HG02943 (cell line): ENCODE measurements around the gene GINS1.
"Not testable (repeated sequence)": the region's sequence is repeated elsewhere in the genome, so short reads cannot be mapped to it uniquely, and the experiment has no call there.

Experiments
- ATAC-seq: cut with Tn5 transposase; IDR thresholded peaks from one replicate; pipeline ENCODE4 v1.9.1; 2021; ENCODE audit warnings: mild to moderate bottlenecking, low read depth, moderate library complexity; ENCODE audit not compliant: unreplicated experiment

GINS1 gene

DNA sequence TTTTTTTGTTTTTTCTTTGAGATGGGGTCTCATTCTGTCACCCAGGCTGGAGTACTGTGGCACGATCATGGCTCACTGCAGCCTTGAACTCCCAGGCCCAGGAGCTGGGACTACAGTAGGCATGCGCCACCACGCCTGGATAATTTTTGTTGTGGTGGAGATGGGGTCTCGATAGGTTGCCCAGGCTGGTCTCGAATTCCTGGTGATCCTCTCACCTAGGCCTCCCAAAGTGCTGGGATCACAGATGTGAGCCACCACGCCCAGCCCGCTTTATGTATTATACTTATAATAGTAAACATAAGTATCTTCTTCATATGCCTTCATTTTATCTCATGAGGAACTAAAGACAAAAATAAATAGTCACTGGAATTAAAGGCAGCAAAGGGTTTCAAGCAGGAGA, 63.5 kb downstream of the GINS1 start:
- ATAC-seq, result no peak

DNA sequence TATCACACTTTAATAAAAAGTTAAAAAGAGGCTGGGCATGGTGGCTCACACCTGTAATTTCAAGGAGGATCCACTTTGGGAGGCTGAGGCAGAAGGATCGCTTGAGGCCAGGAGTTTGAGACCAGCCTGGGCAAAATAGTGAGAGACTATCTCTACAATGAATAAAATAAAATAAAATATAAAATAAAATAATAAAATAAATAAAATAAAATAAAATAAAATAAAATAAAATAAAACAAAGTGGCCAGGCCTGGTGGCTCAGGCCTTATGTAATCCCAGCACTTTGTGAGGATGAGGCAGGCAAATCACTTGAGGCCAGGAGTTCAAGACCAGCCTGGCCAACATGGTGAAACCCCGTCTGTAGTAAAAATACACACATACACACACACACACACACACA, 65.8 kb downstream of the GINS1 start:
- not testable (repeated sequence) for ATAC-seq

DNA sequence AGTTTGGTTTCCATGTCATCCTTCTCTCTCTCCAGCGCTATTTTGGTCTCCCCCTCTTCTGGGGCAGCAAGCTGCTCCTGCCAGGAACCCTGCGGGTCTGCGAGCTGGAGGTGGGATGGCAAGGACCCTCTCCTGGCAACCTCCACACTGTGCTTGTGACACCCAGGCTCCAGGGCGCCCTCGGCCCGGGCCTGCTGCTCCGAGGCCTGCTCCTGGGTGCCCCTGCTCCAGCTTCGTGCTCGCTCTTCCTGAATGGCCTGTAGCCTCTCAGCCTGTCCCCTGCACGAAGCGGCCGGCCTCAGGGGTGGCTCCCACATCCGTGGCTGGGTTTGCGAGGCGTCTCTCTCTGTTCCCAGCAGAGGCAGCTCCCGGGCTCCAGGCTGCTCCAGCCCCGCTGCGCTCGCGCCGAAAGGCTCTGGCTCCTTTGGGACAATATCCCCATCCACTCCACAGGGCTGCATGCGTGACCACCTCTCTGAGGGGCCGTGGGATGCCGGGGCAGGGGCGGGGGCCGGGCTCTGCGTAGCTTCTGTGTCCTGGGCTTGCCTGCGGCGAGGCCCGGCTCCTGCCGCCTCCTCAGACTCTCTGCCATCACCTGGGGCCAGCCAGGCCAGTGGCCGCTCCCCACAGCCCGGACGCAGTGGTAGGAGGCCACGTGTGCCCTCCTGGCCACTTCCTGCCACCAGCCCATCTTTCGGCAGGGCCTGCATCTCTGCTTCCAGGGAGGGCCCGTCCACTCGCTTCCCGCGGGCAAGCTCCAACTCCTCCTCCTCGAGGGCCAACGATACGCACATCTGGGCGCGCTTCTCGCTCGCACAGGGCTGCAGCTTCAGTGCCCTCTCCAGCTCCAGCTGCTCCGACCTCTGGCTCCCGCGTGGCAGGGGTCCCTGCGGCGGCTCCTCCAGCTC, 68.9 kb downstream of the GINS1 start:
- no peak for ATAC-seq

DNA sequence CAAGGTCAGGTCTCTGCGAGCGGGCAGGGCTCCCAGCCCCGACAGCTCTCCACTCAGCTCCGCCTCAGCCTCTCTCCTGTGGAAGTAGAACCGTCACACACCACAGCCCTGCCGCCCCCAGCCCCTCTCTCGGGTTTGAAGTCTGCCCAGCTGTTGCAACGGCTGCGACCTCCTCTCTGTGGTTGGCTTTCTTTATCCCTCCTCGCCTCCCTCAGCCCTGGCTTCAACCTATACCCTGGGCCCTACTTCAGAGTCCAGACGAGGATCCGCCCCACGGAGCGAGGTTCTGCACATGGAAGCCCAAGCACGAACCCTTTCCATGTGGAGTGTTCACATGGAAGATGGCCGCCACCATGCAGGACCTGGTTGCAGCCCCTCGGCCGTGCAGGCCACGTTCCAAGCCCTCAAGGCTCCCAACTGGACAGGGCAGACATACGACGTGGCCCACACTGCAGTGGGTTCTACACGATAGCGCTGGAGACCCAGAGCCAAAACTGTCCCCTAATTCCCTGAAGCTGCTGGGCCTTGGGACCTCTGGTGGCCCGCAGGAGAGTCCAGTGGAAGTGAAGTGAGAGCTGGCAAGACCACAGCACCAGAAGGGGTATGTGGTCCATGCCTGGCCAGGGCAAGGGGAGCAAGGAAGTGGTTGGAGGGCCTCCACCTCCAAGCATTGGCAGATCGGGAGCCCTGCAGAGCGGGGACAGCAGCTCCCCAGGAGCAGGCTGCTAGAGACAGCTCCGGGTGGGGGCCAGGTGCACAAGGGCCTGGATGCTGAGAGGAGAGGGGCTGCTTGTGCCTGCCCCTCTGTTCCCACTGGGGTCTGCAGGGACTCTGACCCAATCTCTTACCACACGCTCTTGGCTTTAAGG, 69.8 kb downstream of the GINS1 start:
- ATAC-seq, result no peak

DNA sequence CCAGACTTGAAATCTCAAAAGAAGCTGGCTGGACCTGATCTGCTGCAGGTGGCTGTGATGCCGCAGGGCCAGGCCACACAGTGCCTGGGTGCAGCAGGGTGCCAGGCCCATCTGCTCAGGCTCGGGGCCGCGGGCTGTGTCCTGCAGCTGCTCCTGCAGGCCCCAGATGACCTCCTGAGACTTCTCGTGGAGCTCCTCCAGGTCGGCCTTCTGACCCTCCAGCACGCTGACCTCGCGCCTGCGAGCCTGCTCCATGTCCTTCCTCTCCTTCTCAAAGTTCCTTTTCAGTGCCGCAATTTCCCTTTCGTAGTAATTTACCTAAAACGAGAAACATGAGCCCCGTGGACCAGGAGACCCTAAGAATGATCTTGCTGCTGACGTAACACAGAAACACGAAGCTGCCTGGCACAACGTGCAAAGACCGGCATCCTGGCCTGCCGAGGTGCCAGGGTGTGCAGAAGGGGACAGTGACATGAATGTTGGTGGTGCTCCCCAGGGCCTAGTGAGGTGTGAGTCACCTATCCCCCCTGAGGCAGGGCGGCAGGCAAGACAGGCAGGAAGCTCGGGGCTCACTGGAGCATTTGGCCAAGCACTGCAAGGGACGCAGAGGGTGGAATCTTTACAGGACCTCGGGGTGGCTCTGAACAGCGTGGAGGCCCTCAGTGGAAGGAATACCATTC, 71.6 kb downstream of the GINS1 start:
- ATAC-seq, result no peak

DNA sequence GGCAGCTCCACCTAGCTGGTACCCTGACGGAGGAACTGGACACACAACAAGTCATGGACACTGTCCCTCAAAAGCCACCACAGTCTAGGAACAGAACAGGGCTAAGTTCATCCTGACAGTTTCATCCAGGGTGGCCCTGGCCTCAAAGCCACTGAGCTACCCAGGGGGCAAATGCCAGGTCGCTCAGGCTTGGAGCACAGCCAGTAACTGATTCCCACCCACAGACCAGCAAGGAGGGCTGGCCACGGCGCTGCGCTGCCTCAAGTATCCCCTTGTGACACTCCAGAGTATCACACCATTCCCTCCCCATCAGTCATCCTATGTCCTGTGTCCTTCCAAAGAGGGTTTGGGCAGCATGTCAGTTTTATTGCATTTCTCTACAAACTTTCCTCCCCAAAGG, 72.2 kb downstream of the GINS1 start:
- no peak for ATAC-seq

DNA sequence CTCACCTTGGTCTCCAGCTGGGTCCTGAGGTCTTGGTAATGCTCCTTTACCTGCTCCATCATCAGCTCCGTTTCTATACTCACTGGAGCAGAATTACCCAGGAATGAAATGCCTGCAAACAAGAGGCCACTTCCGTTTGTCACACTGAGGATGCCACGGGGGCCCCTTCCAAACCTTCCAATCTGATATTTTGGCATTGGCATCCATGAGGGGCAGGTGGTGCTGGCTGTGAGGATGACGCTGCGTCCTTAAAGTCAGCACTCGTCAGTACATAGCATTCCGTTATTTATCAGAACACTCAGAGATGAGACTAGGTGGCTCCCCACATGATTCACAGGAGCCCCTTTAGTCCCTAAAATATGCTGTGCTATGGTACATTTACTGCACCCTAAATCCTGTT, 72.7 kb downstream of the GINS1 start:
- ATAC-seq, result no peak

DNA sequence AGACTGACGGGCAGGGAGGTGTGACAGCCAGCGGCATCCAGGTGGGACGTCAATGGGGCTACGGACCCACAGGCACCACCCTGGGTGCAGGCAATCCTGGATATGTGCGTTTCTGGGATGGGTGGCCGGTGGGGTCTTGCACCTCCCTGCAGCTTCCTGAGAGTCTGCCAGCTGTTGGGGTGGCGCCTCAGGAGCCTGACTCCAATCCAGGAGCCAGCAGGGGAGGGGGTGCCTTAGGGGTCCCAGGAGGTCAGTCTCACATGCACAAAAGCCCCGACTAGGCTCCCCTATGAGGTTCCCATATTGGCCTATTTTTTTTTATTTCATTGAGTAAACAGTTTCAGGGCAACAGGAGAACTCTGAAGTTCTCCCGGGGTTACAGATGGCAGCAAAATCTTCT, 73.3 kb downstream of the GINS1 start:
- ATAC-seq, result no peak

DNA sequence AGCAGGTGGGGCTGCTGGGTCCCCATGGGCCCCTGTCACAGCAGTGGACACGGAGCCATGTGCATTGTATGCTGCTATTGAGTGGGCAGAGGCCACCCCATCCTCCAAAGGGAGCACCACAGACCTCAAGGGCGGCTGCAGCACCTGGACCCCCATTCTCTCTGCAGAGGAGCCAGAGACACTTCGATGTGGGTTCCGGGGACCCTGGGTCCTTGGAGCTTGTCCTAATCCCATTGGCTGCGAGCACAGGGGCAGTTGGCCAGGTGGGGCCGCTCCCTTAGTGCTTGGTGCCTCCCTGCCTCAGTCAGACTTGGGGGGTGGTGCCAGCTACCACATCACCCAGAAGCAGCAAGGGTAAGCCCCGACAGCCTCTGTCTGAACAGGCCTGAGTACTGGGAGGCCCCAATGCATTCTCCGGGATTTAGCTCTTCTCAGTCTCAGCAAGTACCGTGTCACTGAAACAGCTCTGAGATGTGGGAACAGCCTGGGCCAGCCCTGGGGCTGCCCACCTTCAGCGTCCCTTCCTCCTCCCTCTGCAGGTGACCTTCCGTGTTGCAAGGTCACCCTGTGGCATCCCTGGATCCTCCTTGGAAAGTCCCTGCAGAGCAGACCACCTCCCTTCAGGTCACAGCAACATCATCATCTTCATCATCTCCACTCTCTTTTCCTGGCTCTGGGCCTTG, 73.9 kb downstream of the GINS1 start:
- ATAC-seq, result no peak

DNA sequence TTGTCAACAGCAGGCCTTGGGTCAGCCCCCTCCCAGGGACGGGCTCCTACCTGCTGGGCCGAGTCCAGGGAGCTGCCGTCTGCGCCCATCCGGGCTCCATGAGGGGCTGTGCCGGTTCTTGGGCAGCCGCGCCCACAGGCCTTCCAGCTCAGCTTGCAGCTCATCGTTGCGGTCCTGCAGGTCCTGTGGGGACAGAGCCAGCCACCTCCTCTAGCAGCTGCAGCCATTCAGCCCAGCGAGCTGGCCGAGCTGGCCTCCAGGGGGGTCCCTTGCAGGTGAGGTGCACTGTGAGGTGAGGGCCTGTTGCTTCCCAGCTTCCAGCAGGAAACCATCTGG, 74.4 kb downstream of the GINS1 start:
- ATAC-seq, result no peak

DNA sequence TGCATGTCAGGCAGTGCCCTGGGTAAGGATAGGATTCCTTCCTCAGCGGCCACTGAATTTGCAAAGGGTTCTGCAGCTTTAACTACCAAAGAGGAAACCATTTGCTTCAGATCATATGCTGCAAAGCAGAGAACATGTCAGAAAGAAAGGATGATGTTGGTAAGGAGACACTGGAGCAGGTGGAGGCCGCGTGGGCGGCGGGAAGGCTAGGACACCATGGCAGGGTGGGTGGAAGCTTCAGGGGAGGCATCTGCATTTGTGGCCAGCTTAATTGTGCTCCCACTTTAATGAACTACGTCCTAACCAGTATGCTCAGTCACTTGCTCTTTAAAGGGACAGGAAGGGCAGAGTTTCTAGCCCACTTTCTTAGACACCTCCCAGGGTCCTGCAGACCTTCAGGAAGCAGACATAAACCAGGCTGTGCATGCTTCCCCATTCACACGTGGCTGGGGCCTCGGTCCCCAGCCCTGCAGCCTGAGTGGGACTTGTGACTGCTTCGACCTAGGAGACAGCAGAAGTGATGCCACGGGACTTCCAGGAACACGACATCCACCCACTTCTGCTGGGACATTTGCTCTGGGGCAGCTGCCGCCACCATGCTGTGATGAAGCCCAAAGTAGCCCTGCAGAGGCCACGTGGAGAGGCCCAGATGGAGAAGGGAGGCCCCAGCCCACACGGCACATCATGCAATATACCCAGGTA, 76.1 kb downstream of the GINS1 start:
- ATAC-seq, result no peak

DNA sequence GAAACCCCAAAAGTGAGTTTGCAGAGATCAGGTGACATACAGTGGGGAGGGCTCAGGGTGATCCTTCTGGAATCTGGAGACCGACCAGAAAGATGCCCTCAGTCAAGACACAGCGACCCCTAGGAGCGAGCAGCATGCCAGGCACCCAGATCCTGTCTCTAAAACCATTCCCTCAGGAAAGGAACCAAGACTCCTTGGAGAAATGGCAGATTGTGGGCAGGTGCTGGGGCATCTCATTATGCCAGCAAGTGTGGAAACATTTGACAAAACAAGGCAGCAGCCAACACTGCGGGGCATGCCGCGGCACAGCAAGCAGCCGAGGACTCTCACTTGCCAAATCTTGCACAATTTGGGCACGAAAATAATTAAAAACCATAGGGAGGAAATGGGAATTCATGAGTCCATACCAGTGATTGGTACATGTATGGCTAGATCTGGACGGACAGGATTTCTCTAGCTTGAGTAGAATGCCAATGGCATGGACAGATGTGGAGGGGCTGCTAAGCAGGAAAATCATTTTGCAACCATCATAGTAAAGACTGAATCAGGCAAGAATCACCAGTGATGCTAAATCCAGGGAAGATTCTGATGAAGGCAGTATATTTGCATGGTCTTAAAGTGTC, 76.9 kb downstream of the GINS1 start:
- no peak for ATAC-seq

DNA sequence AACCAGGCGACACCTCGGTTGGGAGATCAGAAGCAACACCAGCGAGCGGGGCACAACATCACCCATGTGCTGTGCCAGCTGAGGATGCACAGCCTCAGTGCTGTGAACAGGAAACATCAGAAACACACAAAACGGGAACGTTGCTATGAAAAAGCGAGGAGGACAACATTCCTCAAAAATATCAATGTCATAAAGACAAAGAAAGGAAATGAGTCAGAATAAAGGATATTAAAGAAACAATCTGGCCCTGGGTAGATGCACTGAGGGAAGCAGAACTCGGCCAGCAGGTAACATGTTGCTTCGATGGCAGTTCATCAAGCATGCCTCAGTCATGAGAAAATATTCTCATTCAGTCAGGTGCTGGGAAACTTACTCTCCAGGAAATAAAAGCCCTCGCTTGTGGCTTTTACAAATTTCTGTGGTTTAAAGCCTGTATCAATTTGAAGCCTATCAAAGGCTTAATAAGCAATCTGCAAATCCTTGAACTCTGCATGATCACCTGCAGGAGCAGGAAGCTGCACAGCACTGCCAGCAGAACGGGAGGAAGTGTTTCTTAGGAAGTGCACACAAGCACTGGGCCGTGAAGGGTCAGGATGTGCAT, 77.5 kb downstream of the GINS1 start:
- no peak for ATAC-seq

DNA sequence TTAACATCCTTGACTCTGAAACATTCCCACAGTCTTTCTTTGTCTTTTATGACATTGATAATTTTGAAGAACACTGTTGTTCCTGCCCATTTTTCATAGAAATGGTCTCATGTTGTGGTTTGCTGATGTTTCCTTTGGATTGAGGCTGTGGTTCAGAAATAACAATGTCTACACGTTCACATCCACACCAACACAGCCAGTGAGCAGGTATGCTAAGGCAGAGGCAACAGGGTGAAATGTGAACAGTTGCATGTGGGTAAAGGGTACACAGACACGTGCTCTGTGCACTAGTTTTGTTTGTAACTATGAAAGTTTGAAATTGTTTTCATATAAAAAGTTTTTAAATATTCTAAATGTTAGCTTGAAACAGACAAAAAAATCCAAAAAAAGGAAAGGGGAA, 78.4 kb downstream of the GINS1 start:
- no peak for ATAC-seq

DNA sequence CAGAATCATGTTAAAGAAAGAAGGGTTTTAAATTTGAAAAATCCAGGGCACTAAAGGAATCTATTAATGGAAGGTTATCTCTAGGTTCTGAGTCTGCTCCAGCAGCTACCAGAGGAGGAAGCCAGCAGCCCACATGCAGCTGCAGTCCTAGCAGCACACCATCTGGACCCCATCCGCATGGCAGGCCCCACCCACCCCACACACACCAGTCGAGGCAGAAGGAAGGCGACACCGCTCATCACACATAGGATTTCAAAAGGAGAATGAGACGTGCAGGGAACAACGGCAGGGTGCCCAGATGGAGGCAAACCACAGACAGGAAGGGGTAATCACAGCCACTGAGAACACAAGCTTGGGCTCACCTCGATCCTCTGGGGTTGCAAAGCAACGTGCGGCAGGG, 78.9 kb downstream of the GINS1 start:
- no peak for ATAC-seq

DNA sequence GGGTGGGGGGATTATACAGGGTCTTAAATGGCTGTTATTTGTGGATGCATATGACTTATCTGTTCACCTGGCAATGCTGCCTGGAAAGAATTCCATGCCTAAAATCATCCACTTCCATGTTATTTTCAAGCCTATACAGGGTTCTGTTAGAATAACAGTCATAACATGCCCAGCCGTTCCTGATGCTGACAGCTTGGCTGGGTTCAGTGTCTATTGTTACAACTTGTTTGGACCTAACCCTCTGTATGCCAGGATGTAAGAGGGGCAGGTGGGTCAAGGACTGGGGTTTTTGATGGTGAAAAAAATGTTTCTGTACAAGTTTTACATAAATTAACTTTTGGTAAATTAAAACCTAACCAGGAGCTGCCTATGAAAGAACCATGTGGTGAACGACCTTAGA, 79.8 kb downstream of the GINS1 start:
- ATAC-seq, result no peak

DNA sequence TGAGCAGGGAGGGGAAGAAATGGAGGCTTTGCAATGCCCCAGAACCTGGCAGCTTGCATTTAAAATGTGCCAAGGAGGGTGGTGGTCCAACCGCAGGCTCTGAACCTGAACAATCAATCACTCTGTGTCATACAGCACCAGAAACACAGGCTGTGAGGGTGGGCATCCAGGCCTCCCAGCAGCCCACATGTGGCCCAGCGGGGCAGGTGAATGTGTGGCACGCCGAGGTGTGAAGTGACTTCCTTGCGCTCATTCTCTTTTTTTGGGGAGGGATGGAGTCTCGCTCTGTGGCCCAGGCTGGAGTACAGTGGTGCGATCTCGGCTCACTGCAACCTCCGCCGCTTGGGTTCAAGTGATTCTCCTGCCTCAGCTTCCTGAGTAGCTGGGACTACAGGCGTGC, 80.5 kb downstream of the GINS1 start:
- no peak for ATAC-seq

DNA sequence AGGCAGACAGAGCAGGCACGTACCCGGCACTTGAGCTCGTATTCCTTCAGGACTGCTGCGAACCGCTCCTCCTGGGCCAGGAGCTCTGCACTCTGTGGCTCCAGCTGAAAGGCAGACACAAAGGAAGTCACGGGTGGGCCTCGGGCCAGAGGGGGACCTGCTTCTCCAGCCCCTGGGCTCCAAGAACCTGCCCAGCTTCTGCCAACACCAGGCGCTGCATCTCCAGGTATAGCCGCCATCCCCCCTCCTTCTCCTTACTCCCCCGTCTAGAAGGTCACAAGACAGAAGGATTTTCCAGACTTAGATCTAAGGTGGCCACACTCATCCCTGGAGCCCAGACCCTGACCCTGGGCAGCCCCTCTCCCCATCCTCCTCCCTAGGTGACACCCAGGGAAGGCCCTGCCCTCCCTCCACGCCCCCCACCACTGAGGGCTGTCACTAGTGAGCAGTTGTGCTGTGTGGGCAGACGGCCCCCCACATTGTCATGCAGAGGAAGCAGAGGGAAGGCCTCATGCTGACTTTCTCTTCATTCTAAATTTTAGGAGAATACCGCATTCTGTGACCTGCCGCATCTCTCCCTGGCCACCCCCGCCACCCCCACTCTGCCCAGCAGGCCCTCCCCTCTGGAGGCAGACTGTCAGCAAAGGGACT, 81.9 kb downstream of the GINS1 start:
- no peak for ATAC-seq
